Mononuclear cell (primary cell): Measurements from ENCODE around the gene B4GALNT4. TPM values are rescaled to one million over a fixed set of nuclear protein-coding genes. Genes with fewer than 3 reads are reported as not detected.
A peak's percentile ranks its signal among the peaks of the same experiment; 100 is the strongest.
"Not testable (repeated sequence)": the region's sequence is repeated elsewhere in the genome, so short reads cannot be mapped to it uniquely, and the experiment has no call there.

ENCODE experiments used
- H3K27me3 ChIP-seq: 2 replicates; pipeline ENCODE4 v1.6.0; 2011; ENCODE audit warnings: low read length, control low read depth; ENCODE audit not compliant: insufficient read depth
- H3K4me1 ChIP-seq: 2 replicates; pipeline ENCODE4 v1.5.1; 2011; ENCODE audit warnings: mild to moderate bottlenecking, low read length, control low read depth; ENCODE audit not compliant: insufficient read depth
- H3K4me3 ChIP-seq: 2 replicates; pipeline ENCODE4 v1.5.1; 2011; ENCODE audit warnings: mild to moderate bottlenecking, low read length, moderate library complexity
- H3K9me3 ChIP-seq: 2 replicates; pipeline ENCODE4 v1.5.1; 2011; ENCODE audit warnings: low read depth, mild to moderate bottlenecking, control low read depth, low read length
- total RNA-seq: library from RNA; depleted of rRNA; stranded (reverse); fragments of >200 nt; gene quantifications from one replicate; pipeline ENCODE4 v1.2.3, GENCODE V29; 2012

B4GALNT4 gene
- total RNA-seq, 1 donor, result 0.21 TPM

- Histone ChIP-seq H3K9me3 (no peaks in the 10 kb centered on the region), H3K27me3 (peaks cover 3% of the 10 kb centered on the region), H3K4me3 (no peak overlapping the region), H3K4me1 (peaks cover 27% of the 10 kb centered on the region)
Observed at GRCh38 chr11:408154-409007, 39.1 kb downstream of the B4GALNT4 start.

- no peaks in the 10 kb centered on the region for H3K27me3 ChIP-seq
- no peak overlapping the region for H3K4me3 ChIP-seq
- no peaks in the 10 kb centered on the region for H3K9me3 ChIP-seq
- peaks cover 31% of the 10 kb centered on the region for H3K4me1 ChIP-seq
Observed at GRCh38 chr11:409008-409599, 39.8 kb downstream of the B4GALNT4 start.

- peaks cover 37% of the 10 kb centered on the region for H3K4me1 ChIP-seq
- H3K27me3 ChIP-seq, result no peaks in the 10 kb centered on the region
- H3K9me3 ChIP-seq, result no peaks in the 10 kb centered on the region
- H3K4me3 ChIP-seq, result no peak overlapping the region
Observed at GRCh38 chr11:409600-410483, 40.5 kb downstream of the B4GALNT4 start.

- not testable (repeated sequence) for H3K27me3 ChIP-seq, H3K4me3 ChIP-seq, H3K9me3 ChIP-seq
- peaks cover 43% of the 10 kb centered on the region for H3K4me1 ChIP-seq
Observed at GRCh38 chr11:410711-411110, 41.4 kb downstream of the B4GALNT4 start.

GRCh38 chr11:411520-411919, 42.2 kb downstream of the B4GALNT4 start:
- not testable (repeated sequence) for H3K4me3 ChIP-seq, H3K9me3 ChIP-seq, H3K27me3 ChIP-seq
- H3K4me1 ChIP-seq, result peaks cover 44% of the 10 kb centered on the region

- Histone ChIP-seq H3K4me1 (peaks cover 43% of the 10 kb centered on the region), H3K9me3 (no peaks in the 10 kb centered on the region), H3K4me3 (peak overlapping the region; percentile 4), H3K27me3 (no peaks in the 10 kb centered on the region)
Observed at GRCh38 chr11:412641-413119, 43.4 kb downstream of the B4GALNT4 start.

- H3K27me3 ChIP-seq, result no peaks in the 10 kb centered on the region
- no peaks in the 10 kb centered on the region for H3K9me3 ChIP-seq
- peak overlapping the region; percentile 4 for H3K4me3 ChIP-seq
- peaks cover 41% of the 10 kb centered on the region for H3K4me1 ChIP-seq
Observed at GRCh38 chr11:413120-414081, 44.1 kb downstream of the B4GALNT4 start.

GRCh38 chr11:414318-414857, 45.1 kb downstream of the B4GALNT4 start:
- H3K4me3 ChIP-seq, result peak overlapping the region; percentile 52
- H3K4me1 ChIP-seq, result peaks cover 41% of the 10 kb centered on the region
- no peaks in the 10 kb centered on the region for H3K9me3 ChIP-seq
- H3K27me3 ChIP-seq, result no peaks in the 10 kb centered on the region

GRCh38 chr11:415640-416041, 46.3 kb downstream of the B4GALNT4 start:
- peak overlapping the region; percentile 52 for H3K4me3 ChIP-seq
- peaks cover 41% of the 10 kb centered on the region for H3K4me1 ChIP-seq
- no peaks in the 10 kb centered on the region for H3K9me3 ChIP-seq
- no peaks in the 10 kb centered on the region for H3K27me3 ChIP-seq

- no peaks in the 10 kb centered on the region for H3K9me3 ChIP-seq
- peak overlapping the region; percentile 52 for H3K4me3 ChIP-seq
- H3K4me1 ChIP-seq, result peaks cover 41% of the 10 kb centered on the region
- H3K27me3 ChIP-seq, result no peaks in the 10 kb centered on the region
Observed at GRCh38 chr11:416051-416756, 46.9 kb downstream of the B4GALNT4 start.

- H3K4me3 ChIP-seq, result peak overlapping the region; percentile 52
- no peaks in the 10 kb centered on the region for H3K27me3 ChIP-seq
- peaks cover 41% of the 10 kb centered on the region for H3K4me1 ChIP-seq
- H3K9me3 ChIP-seq, result no peaks in the 10 kb centered on the region
Observed at GRCh38 chr11:416757-417621, 47.7 kb downstream of the B4GALNT4 start.

- H3K4me3 ChIP-seq, result no peak overlapping the region
- no peaks in the 10 kb centered on the region for H3K27me3 ChIP-seq
- no peaks in the 10 kb centered on the region for H3K9me3 ChIP-seq
- H3K4me1 ChIP-seq, result peaks cover 38% of the 10 kb centered on the region
Observed at GRCh38 chr11:417652-418342, 48.5 kb downstream of the B4GALNT4 start.
